ENCODE measurements around the gene PLAC8L1. TPM values are rescaled to one million over a fixed set of nuclear protein-coding genes. Genes with fewer than 3 reads are reported as not detected.

PLAC8L1 gene
- total and polyA plus RNA-seq, 2 of the 4 experiments (the other 2 are of a cell fraction) = 0.27 TPM; not detected in 1

DNA sequence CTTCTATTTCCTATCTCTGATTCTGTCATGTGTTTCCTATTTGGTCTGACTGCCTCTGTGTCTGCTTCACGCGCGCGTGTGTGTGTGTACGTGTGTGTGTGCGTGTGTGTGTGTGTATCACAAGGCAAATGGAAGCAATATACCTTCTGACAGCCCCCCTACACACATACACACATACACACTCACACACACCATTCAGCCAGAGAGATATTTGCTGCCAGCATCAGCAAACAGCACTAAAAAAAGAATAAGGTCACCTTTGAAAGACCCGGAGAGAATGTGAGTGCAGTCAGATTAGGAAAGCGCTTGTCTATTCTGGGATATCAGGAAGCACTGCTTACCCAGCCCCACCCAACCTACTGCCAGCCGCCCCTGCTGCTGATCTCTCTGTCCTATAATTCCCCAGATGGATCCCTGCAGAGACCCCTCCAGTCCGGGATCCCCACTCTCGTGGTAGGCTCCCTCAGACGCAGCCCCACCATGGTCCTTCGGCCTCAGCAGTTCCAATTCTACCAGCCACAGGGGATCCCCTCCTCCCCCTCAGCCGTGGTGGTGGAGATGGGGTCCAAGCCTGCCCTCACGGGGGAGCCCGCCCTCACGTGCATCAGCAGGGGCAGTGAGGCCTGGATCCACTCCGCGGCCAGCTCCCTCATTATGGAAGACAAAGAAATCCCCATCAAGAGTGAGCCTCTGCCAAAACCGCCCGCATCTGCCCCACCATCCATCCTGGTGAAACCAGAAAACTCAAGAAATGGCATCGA, 45.7 kb downstream of the PLAC8L1 start:
- H4K20me1 ChIP-seq (ENCODE audit: insufficient read depth, low read length) = no peaks in the 10 kb centered on the region
- in situ Hi-C loops (cut with MboI; ENCODE audit: low sequenced_read_pairs) (loop anchor here (10.0 kb wide), 3 partner anchors 225 to 1855 kb away; partner anchors contain the start of gene PRELID2), dilution Hi-C loops (cut with HindIII; ENCODE audit: low sequenced_read_pairs, unreplicated experiment) (no loop called here), intact Hi-C loops (cut with micrococcal nuclease) (no loop called here)
- H3K4me2 ChIP-seq (ENCODE audit: low read depth, low read length) = no peak overlapping the region
- WGBS, 2 experiments (ENCODE audit: extremely low coverage in 2 of 2, insufficient read length in 1 of 2) = 98% methylated on average over 6 of the region's 22 CpGs; no CpG with 5 or more reads in 1 of the 2 experiments
- H3K4me1 ChIP-seq (ENCODE audit: control insufficient read depth, insufficient read depth, low read length) = no peaks in the 10 kb centered on the region
- no peak overlapping the region for H3K23ac ChIP-seq (ENCODE audit: low read depth, low read length)
- H3K9ac ChIP-seq (ENCODE audit: low read depth, low read length) = no peak overlapping the region
- TF ChIP-seq FOS (IDR thresholded peaks at IDR 0.05; ENCODE audit: low read depth, low read length) (no peak), MXI1 (IDR thresholded peaks at IDR 0.05; ENCODE audit: borderline replicate concordance, low read depth, low read length) (no peak), NFE2L2 (IDR thresholded peaks at IDR 0.05; ENCODE audit: low read depth, low read length) (no peak), BHLHE40 (IDR thresholded peaks at IDR 0.05; ENCODE audit: low read depth, low read length) (no peak), RAD21 (IDR thresholded peaks at IDR 0.05; ENCODE audit: low read length) (no peak), RFX5 (IDR thresholded peaks at IDR 0.05; ENCODE audit: low read depth, low read length) (no peak), CHD1 (IDR thresholded peaks at IDR 0.05; ENCODE audit: low read depth, low read length) (no peak), CEBPB (IDR thresholded peaks at IDR 0.05; ENCODE audit: low read depth, low read length) (no peak), POLR2A (IDR thresholded peaks at IDR 0.05; ENCODE audit: low read depth, low read length) (no peak), USF2 (IDR thresholded peaks at IDR 0.05; ENCODE audit: low read depth, low read length) (no peak), SMC3 (IDR thresholded peaks at IDR 0.05; ENCODE audit: low read depth, low read length) (no peak), MAFK (IDR thresholded peaks at IDR 0.05; ENCODE audit: low read depth, low read length) (no peak)
- TF ChIP-seq, protein P1, sequence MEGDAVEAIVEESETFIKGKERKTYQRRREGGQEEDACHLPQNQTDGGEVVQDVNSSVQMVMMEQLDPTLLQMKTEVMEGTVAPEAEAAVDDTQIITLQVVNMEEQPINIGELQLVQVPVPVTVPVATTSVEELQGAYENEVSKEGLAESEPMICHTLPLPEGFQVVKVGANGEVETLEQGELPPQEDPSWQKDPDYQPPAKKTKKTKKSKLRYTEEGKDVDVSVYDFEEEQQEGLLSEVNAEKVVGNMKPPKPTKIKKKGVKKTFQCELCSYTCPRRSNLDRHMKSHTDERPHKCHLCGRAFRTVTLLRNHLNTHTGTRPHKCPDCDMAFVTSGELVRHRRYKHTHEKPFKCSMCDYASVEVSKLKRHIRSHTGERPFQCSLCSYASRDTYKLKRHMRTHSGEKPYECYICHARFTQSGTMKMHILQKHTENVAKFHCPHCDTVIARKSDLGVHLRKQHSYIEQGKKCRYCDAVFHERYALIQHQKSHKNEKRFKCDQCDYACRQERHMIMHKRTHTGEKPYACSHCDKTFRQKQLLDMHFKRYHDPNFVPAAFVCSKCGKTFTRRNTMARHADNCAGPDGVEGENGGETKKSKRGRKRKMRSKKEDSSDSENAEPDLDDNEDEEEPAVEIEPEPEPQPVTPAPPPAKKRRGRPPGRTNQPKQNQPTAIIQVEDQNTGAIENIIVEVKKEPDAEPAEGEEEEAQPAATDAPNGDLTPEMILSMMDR (conservative IDR thresholded peaks at IDR 0.05; ENCODE audit: low read depth, low read length) = no peak
- no peak overlapping the region for H2BK5ac ChIP-seq (ENCODE audit: low read depth, low read length, poor library complexity, severe bottlenecking)
- H4K5ac ChIP-seq (ENCODE audit: low read depth, low read length) = no peak overlapping the region
- H3K36me3 ChIP-seq (ENCODE audit: control insufficient read depth, insufficient read depth, low read length) = no peaks in the 10 kb centered on the region
- no peak overlapping the region for H4K91ac ChIP-seq (ENCODE audit: insufficient read depth, low read depth, low read length)
- no peak overlapping the region for H3K56ac ChIP-seq (ENCODE audit: extremely low read depth, insufficient read depth, low read length)
- H3K18ac ChIP-seq (ENCODE audit: low read depth, low read length) = no peak overlapping the region
- H3K27ac ChIP-seq (ENCODE audit: insufficient read depth, low read length) = no peak overlapping the region
- no peak overlapping the region for H2AK9ac ChIP-seq (replicated peaks; ENCODE audit: low read depth, low read length, poor library complexity)
- ChIA-PET POLR2A (ENCODE audit: unreplicated experiment) (no interaction called here), CTCF (interaction anchor here (0.6 kb wide), 2 partner anchors 8 to 153 kb away, joined by 3 to 7 read pairs; no protein-coding TSS in a partner anchor)
- H3K27me3 ChIP-seq (ENCODE audit: control insufficient read depth, insufficient read depth, low read length) = peaks cover 7% of the 10 kb centered on the region; the same call in 1 of the 2 replicates
- no TSS peak for BruUV-seq (replicated peaks)
- H2AK5ac ChIP-seq (ENCODE audit: low read depth, low read length) = no peak overlapping the region
- no peak for DNase-seq
- H2BK20ac ChIP-seq (ENCODE audit: low read depth, low read length) = no peak overlapping the region
- H3K9me3 ChIP-seq (ENCODE audit: control insufficient read depth, insufficient read depth, low read length) = no peaks in the 10 kb centered on the region
- H4K8ac ChIP-seq (ENCODE audit: low read depth in 2 of 2, low read length in 2 of 2) = no peak overlapping the region
- no peak for ATAC-seq (ENCODE audit: low read depth)
- H3K9me1 ChIP-seq (ENCODE audit: insufficient read depth, low read length) = no peaks in the 10 kb centered on the region
- no peak overlapping the region for H2AFZ ChIP-seq (replicated peaks; ENCODE audit: low read length, poor library complexity)
- no peaks in the 10 kb centered on the region for H3K79me1 ChIP-seq (ENCODE audit: low read depth in 1 of 2, low read length in 2 of 2)
- no peak overlapping the region for H2BK120ac ChIP-seq (ENCODE audit: low read depth, low read length)
- H3K4ac ChIP-seq (ENCODE audit: low read depth, low read length) = no peak overlapping the region
- no peak overlapping the region for H3K14ac ChIP-seq (replicated peaks; ENCODE audit: low read depth, low read length)
- no peak overlapping the region for H2BK15ac ChIP-seq (ENCODE audit: low read depth, low read length)
- no peak overlapping the region for H3K4me3 ChIP-seq (ENCODE audit: insufficient read depth, low read depth, low read length)

Data from IMR-90 (cell line).